Fibroblast of skin of right quadriceps (primary cell): ENCODE measurements around the gene CYYR1.

Experiments used
- DNase-seq: peaks from one replicate; pipeline ENCODE4 v3.0.0-alpha.2; 2013

CYYR1 gene

DNA sequence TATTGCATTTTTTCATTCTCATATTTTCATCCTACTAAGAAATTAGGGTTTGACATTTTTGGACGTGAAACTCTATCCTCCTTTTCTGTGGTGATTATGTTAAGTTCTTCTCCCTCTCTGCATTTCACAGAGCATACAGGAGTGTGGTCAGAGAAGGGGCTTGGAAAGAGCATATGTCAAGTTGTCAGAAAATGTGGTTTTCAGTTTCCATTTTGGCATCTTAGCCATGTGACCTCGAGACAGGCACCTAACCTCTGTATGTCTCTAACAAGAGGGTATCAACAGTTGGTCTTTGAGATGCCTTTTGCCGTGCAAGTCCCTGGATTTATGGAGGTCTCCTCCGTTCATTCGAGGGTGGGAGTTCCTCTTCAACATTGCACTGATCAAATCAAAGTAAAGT, 140.7 kb downstream of the CYYR1 start:
- DNase-seq: no peak

DNA sequence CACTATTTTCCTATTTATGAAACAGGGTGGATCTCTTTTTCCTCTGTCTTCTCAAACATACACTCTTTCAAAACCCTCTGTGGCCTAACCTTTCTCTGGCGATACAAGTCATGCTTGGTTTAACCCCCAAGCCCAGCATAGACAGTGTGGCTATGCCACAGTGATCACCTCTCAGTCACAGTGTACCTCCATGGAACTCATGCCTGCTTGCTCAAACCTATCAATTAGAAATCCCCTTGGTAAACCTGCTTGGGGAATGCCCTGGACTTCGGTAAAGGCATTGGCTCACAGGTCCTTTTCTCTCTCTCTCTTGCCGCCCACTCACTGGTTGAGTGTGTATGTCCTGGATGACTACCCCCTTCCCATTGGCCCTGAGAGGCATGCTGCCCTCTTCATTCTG, 147.5 kb downstream of the CYYR1 start:
- no peak for DNase-seq

DNA sequence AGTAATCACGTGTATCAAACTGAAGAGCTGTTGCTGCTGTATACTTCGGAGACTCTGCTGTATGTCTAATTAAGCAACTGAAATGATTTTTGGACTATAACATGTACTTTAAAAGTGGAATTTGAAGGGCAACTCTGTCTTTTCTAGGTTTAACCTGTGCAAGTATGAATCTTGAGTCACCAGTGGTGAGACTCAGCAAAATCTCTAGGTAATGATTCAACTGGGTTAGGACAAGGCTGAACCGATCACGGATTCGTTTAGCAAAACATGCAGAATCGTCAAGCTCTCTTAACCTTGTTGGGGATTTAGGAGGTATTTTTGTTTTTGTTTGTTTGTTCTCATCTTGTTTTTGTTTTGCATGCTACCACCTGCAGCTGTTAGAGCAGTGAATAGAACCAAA, 149.6 kb downstream of the CYYR1 start:
- no peak for DNase-seq

DNA sequence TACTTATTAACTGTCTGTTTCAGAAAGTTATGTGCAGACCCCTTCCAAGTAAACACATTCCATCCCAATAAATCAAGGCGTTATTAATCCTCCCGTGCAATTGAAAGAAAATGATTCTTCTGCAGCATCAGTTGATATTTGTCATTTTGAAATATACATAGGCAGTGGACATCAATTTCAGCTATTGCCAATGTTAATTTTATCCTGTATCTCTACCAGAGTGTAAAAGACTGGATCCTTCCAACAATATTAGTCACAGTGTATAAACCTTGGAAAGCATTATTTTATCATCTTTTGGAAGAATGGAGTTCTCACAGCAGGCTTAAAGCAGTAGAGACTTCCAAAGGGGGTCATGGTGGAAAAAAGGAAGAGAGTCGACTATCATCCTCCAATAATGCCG, 150.4 kb downstream of the CYYR1 start:
- no peak for DNase-seq

DNA sequence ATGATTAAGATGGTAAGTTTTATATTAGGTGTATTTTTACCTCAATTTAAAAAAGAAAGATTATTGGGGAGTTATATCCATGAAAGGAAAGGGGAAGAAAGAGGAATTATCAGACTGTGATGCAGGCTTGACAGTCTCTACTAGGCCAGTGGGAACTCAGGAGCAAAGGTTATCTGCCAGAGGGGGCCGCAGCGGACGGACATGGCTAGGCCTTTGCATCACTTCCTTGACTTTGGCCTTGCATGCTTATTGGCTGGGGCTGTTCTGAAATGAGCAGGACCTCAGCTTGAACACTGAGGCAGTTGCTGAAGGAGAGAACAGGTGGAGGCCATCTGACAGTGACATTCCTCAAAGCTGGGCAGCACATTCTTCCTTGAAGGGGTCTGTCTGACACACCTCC, 150.9 kb downstream of the CYYR1 start:
- no peak for DNase-seq

DNA sequence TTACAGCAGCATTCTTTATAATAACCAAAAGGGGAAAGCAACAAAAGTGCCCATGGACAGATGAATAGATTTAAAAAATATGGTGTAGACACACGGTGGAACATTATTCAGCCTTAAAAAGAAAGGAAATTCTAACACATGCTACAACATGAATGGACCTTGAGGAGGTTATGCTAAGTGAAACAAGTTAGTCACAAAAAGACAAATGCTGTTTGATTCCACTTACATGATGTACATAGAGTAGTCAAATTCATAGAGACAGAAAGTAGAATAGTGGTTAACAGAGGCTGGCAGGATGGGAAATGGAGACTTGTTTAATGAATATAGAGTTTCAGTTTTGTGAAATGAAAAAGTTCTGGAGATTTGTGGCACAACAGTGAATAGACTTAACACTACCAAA, 151.4 kb downstream of the CYYR1 start:
- DNase-seq: no peak
